AG20443 (cell line): ENCODE measurements around the gene GNAQ.
"Not testable (repeated sequence)": the region's sequence is repeated elsewhere in the genome, so short reads cannot be mapped to it uniquely, and the experiment has no call there.

Source experiments
- DNase-seq: peaks from one replicate; pipeline ENCODE4 v3.0.0; 2012; ENCODE audit warnings: low spot score, mixed read lengths

The GNAQ gene

DNA sequence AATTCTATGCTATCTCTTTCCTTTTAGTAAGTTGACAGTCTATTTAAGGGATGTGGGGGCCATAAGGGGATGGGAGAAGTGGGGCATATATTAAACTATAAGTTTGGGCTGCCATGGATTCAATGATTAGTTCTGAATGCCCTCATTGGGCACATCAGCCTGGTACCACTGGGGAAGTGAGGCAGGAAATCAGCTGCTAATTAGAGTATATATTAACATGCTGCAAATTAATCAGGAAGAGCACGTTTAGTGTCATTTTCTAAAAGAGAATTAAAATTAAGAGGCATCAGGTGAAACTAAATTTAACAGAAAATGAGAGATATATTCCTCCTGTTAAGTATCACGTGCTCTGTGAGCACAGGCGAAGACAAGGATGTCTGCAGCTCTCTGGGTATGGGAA, 260.4 kb downstream of the GNAQ start:
- DNase-seq, result no peak

DNA sequence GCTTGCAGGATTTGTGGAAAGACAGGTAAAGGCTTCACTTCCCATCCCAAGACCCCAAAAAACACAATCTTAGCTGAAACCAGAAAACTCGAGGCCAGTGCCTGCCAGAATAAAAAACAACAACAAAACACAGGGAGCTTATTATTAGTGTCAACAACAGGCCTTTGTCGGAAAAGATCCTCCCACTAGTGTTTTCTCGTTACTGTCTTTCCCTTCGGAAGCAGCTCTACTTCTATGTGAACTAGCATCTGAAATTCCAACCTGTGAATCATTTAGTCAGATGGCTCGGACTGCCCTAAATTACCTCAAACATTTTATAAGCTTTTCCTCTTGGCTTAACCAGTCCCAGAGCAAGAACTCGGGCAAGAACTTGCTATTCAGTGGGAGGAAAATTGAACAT, 261.3 kb downstream of the GNAQ start:
- no peak for DNase-seq

DNA sequence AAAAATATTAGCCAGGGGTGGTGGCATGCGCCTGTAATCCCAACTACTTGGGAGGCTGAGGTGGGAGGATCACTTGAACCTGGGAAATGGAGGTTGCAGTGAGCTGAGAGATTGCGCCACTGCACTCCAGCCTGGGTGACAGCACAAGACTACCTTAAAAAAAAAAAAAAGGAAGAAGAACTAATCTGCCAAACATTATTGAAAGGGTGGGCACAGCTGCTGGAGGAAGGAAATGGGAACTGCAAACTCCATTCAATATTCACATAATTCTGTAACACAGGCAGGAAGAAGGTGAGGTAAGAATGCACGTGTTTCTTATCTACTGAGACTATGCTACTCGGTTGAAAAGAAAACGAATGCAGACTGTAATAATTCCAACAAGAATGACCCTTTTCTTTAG, 262.4 kb downstream of the GNAQ start:
- DNase-seq, result no peak

DNA sequence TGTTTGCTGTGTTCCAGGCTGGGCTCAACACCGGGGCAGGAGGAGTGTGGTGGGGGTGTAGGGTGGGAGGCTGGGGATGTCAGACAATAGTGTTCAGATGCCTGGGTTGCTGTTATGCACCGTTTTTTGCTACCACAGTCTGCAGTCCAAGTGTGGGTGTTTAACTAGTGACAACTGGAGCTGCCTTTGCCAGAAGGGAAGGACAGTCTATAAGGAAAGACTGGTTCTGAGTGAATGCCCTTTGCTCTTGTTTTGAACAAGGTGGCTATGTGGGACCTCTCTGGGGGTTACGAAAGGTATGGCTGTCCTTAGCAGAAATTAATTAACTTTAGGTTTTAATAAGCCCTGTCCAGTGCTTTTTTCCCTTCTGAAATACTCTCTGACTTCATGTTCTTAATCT, 265.0 kb downstream of the GNAQ start:
- DNase-seq, result no peak

DNA sequence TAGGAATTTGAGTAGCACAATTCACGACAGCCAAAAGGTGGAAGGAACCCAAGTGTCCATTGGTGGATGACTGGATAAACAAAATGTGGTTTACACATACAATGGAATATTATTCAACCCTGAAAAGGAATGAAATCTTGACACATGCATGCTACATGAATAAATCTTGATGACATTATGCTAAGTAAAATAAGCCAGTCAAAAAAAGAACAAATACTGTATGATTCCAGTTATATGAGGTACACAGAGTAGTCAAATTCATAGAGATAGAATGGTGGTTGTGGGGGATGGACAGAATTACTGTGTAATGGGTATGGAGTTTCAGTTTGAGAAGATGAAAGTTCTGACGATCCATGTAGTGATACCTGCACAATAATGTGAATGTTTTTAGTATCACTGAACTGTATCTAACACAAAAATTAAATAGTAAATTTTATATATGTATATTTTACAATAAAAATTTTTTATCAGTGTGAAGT, 265.8 kb downstream of the GNAQ start:
- DNase-seq, result no peak

DNA sequence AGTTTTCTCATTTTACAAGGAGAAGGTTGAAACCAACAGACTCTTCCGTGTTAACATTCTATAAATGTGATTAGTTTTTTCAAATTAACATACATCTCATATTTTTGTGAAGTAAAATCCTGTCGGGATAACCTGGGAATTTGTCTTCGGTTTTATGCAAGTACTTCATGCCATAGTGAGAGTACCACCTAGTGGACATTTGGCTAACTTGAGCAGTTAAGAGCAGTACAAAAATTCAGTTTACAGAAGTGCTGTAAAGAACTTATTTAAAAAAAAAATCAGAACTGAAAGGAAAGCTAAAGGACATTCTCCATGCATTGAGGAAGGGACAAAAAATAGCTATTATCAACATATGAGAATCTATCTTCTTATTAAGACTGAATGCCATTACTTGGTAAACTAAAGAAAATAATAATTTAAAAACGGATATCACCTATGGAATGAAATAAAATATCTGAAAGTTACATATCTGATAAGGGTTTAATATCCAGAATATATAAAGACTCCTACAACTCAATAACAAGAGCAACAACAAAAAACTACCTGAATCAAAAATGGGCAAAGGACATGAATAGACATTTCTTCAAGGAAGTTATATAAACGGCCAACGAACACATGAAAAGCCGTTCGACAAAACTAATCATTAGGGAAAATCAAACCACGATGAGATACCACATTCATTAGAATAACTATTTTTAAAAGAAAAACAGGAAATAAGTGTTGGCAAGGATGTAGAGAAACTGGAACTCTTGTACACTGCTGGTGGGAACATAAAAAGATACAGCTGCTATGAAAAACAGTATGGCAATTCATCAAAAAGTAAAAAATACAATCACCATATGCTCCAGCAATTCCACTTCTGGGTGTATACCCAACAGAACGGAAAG, 266.5 kb downstream of the GNAQ start:
- DNase-seq, result peak; percentile 26

DNA sequence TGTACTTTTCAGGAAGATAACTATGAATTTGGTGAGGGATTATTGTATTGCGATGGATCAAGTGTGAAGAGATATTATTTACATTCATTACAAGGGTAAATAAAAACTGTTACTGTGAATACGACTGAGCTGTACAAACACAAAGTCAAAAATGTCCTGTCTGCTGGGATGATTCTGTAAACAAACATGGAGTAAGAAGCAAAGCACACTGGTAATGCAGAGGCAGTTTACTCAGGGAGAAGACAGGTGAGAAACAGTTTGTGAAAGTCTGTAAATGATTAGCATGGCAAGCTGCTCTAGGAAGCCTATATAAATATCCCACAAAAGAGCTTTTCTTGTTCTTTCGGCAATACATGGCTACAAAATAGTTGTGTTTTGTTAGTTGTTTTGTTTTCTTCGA, 268.0 kb downstream of the GNAQ start:
- no peak for DNase-seq

DNA sequence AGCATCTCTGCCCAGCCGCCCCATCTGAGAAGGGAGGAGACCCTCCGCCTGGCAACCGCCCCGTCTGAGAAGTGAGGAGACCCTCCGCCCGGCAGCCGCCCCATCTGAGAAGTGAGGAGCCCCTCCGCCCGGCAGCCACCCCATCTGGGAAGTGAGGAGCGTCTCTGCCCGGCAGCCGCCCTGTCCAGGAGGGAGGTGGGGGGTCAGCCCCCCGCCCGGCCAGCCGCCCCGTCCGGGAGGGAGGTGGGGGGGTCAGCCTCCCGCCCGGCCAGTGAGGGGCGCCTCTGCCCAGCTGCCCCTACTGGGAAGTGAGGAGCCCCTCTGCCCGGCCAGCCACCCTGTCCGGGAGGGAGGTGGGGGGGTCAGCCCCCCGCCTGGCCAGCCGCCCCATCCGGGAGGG, 270.7 kb downstream of the GNAQ start:
- DNase-seq, result not testable (repeated sequence)

DNA sequence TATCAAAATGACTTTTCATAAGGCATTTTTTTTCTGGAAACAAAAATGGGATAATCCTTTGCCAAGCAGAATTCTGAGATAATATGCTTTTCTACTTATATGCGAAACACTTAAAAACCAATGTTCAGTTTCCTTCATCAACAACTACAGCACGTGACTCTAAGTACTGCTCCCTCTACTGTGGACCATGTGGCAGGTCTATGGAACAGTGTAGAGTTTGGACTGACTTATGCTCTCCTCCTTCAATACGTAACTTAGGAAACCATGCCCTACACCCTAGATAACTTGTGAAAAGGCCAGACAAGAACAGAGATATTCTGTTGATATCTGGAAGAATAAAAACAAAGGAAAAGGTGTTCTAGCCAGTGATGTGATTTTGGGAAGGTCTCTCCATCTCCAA, 272.2 kb downstream of the GNAQ start:
- DNase-seq, result no peak

DNA sequence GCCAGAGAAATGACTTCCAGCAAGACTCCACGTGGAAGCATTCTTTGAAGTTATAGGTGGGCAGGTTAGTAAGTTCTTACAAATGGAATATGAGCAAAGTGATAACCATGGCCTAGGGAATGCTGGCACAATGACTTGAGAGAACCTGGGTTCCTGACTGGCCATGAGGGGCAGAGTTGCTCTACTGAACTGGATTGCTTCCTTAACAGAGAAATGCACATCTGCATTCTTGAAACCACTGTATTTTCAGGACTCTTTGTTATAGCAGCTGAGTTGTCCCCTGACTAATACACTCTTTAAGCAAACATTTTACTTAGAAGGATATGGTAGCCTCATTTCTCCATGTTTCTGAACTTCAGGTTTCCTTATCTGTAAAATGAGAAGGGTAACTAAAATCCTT, 275.2 kb downstream of the GNAQ start:
- DNase-seq, result no peak

DNA sequence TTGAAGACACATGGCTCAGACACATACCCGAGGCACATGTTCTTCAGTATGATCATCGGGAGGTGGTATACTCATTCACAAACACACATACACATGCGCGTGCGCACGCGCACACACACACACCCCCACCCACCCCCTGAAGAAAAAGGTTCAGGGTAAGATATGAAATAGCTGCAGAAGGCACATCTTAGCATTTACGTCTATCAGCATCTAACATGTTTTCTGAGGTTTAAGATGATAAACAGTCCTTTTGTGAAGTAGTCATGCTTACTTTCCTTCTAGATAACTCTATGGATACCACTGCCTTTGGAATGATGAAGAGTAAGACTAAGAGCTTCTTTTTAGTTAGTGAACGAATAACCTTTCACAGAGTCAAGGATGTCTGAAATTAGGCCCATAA, 278.4 kb downstream of the GNAQ start:
- no peak for DNase-seq

DNA sequence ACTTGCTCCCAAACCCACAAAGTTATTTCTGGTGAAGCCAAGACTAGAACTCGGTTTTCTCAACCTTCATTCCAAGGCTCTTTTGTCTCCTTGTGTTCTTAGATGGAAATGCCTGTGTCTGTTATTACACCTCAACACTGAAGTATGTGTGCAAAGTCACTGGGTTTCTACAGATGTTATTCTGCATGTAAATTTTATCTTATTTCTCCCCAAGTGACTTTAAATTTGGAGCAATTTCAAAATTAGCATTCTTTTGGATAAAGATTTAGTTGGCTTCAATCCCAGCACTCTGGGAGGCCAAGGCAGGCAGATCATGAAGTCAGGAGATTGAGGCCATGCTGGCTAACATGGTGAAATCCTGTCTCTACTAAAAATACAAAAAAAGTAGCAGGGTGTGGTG, 279.1 kb downstream of the GNAQ start:
- peak; percentile 42 for DNase-seq

DNA sequence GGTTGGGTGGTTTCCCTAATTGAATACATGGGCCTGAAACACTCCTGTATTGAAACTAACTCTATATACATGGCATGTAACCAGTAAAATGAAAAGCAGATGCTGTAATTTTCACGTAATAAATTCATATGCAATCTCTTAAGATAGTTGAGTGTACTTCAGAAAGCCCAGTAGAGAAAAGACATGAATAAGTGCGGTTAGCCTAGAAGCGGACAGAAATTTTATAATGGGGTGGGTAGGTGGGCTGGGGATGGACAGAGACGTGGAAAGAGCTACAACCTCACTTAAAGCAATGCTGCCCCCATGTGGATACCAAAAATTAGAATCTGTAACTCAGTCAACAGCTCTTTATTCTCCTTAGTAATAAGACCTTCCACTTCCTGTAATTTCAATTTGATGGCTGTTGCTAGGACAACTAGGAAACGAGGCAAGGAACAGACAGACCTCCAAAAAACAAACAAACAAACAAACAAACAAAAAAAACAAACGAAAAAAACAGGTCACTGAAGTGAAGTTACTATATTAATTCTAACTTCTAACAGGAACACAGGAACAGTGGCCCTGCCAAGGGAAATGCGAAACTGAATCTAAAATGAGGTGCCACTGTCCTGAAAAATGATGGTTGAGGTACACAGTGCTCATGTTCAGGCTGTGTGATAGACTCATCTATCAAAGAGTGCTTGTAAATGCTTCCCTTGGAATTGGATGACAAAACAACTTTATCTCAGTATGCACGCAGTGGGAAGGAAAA, 280.1 kb downstream of the GNAQ start:
- peak; percentile 49 for DNase-seq

DNA sequence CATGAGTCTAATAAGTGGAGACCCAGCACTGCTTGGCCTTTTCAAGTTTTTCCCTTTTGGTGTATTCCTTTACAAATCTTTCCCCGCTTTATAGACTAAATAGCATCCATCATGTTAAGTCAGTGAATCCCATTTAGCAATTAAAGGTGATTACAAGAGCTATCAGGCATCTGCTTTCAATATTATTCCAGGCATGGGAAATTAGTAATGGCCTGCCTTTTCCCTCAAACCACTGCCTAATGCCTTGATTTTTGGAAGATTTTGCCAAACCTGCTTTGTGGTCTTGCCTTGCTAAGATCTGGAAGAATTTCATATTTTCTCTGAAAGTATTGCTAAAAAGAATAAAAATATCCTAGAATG, 280.6 kb downstream of the GNAQ start:
- peak; percentile 14 for DNase-seq

DNA sequence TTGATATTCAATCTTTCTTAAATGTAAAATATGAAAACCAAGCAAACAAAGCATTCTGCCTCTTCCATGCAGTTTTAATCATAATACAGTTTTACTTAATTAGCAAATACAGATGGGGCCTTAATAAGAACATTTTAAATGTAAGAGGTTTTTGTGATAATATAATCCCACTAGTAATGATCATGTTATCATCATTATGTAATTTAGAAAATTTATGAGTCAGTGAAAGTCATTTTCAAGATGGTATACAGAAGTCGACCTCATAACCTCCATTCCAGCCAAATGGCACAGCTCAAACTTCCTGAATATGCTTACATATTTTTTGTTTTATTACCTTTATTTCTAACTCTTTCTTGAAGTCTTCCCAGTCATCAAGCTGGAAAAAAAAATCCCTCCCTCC, 281.3 kb downstream of the GNAQ start:
- DNase-seq, result no peak

DNA sequence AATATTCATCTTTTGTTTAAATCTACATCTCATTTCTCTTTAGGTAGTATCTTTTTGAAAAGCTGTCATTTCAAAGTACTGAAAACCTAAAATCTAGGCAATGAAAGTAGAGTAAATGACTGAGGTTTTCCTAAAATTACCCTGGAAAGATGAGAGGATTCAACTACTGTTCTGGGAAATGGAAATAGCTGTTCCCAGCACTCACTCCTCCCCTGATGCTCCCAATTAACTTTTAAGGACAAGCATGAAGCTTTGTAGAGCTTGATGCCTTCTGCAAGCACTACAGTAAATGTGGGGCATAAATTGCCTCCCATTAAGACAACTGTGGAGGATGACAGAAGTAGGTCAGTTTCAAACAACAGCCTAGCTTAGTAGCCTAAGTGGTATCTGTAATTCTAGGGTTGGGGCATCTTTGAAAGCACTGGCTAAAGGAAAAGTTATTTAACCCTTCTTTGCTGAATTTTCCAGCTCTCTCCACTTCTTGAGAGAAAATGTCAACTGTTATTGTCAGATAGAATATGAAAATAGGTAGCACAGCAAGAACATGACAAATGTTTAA, 283.3 kb downstream of the GNAQ start:
- no peak for DNase-seq

DNA sequence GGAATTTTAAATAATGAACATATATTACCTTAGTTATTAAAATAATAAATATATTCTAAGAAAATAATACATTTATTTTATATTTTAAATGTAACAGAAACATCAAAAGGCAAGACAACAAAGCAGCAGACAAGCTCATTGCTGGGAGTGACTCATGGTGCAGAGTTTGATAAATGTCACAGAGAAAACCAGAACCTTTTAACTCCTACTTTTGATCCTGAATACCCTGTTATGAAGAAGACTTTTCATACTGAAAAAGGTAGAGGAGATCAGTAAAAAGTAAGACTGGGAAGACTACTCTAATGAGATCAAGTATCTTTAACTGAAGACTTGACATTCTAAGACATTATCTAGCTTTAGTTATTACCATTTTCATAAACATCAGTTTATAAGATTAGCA, 284.4 kb downstream of the GNAQ start:
- no peak for DNase-seq

DNA sequence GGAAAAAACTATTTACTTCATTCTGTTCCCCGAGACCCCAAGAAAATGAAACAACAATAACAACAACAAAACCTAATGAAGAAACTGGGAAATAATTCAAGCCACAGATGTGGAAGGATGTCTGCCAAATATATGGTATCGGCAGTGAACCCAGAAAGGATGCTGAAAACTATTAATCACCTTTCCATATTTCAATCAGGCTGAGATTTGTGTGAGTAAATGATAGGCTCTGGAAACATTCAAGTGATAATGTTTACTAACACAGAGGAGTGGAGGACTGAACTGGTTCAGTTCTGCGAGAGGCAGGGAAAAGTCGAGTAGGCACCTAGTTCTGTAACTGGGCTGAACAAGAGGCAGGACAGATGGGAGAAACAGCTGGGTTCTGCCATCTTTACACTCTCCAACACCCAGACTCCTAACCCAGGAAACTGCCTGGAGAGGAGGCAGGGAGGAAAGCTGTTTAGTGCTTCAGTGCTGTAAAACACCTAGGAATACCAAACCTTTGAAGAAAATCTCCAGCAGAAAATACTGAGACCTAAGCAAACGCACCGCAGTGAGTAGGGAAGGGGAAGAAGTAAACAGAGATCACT, 286.7 kb downstream of the GNAQ start:
- no peak for DNase-seq

DNA sequence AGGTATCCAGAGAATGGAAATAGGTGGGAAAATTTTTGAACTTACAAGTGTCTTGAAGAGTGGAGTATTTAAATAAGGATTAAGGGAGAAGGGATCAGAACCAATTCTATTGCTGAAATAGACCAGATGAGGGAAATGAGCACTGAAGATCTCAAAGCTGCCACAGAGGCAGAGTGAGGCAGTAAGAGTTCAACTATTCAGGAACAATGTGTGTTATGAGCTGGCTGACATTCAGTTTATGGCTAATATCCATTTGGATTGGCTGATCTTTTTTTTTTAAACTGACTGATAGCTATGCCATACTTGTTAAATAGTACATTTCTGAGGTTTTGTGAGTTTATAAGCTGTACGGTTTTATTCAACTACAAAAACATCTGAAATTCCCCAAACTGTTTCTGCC, 288.2 kb downstream of the GNAQ start:
- DNase-seq, result peak; percentile 48

DNA sequence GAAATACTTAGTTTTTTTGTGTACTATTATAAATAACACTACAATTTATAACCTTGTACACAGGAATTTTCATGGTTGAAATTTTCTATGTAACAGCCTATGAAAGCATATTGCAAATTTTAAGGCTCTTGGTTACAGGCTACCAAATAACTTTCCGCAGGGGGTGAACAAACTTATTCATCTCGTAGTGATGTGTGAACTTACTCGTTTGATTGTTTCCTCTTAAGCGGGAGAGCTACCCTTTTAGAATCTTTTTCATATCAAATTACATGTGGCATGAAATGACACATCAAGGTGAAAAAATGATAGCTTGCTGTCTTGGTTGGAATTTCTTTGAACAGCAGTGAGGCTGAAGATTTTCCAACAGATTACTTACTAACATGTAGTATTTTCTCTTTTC, 292.7 kb downstream of the GNAQ start:
- no peak for DNase-seq

DNA sequence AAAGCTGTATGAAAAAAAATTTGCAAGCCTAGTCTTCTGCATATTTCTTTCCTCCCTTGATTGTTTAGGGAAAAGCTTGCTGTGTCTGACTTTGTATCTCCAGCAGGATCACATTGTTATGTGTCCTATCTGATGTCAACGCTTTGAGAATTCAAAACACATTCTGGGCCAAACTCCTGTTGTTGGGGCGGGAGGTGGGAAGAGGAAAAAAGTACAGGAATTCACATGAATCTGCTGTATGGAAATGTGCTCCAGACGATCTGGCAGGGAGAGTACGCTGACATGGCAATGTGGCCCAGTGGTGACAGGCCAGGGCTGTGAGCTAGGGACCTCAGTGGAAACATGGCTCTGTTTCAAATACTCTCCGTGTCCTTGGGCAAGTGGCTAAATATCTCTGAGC, 296.1 kb downstream of the GNAQ start:
- peak; percentile 63 for DNase-seq

DNA sequence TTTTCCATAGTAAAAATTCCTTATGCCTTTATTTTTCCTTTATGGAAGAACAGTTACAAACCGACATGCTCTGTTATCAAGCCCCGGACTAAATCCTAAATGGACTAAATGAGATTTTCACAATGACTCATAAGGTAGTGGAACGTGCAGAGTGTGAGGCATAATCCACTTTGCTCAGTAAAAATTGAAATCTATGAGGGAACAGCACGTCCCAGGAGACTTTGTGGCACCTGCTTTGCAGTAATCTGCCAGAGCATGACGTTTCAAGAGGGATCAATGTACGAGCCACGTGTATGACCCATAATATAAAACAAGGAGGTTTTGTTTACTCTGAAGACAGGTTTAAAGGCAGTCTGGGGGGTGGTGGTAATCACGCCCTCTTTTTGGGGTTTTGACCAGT, 299.7 kb downstream of the GNAQ start:
- no peak for DNase-seq
